Effector CD4-positive, alpha-beta T cell (primary cell): ENCODE measurements around the gene CMBL.
"Not testable (repeated sequence)": the region's sequence is repeated elsewhere in the genome, so short reads cannot be mapped to it uniquely, and the experiment has no call there.

ENCODE experiments used
- DNase-seq: peaks from one replicate; pipeline ENCODE4 v3.0.0-alpha.2; 2020

The CMBL gene

GRCh38 chr5:10333154-10334006 is 25.7 kb upstream of the CMBL start:
- DNase-seq, result no peak

DNA sequence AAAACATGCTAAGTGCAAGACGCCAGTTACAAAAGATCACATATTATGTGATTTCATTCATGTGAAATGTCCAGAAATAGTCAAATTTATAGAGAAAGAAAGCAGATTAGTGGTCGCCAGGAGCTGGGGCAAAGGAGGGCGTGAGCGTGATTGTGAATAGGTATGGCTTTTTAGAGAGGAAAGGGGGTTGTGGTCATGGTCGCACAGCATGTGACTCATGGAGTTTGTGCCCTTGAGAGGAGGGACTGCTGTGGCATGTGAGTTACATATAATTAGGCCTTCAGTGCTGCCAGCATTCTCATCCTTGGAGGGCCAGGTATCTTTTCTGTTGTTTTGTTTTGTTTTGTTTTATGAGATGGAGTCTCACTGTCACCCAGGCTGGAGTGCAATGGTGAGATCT is 24.6 kb upstream of the CMBL start:
- DNase-seq, result no peak

- DNase-seq, result no peak
These were observed 23.7 kb upstream of the CMBL start for GRCh38 chr5:10331341-10331796.

GRCh38 chr5:10330511-10331230 is 23.0 kb upstream of the CMBL start:
- no peak for DNase-seq

- no peak for DNase-seq
These were observed 22.2 kb upstream of the CMBL start for GRCh38 chr5:10329820-10330481.

GRCh38 chr5:10329446-10329819 is 21.7 kb upstream of the CMBL start:
- DNase-seq, result no peak

- DNase-seq, result no peak
These were observed 20.6 kb upstream of the CMBL start for GRCh38 chr5:10328323-10328722.

DNA sequence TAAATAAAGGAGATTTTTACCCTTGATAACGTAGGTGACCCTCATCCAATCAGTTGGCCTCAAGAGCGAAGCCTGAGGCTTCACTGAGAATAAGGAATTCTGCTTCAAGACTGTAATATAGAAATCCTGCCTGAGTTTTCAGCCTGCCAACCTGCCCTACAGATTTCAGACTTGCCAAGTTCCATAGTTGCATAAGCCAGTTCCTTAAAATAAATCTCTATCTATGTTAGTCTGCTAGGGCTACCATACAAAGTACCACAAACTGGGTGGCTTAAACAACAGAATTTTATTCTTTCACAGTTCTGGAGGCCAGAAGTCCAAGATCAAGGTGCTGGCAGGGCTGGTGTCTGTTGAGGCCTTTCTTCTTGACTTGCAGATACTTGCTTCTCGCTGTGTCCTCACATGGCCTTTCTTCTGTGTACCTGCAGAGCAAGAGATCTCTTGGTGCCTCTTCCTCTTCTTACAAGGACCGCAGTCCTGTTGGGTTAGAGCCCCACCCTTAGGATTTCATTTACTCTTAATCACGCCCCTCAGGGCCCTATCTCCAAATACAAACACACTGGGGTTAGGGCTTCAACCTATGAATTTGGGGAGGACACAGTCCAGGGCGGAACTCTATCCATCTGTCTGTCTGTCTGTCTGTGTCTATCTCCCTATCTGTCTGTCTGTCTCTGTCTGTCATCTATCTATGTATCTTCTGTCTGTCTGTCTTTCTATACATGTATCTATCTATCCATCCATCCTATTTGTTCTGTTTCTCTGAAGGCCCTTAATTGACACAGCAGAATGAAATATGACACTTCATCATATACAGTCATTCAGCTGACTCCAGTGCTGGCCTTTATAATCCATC is 17.0 kb upstream of the CMBL start:
- DNase-seq, result no peak

DNA sequence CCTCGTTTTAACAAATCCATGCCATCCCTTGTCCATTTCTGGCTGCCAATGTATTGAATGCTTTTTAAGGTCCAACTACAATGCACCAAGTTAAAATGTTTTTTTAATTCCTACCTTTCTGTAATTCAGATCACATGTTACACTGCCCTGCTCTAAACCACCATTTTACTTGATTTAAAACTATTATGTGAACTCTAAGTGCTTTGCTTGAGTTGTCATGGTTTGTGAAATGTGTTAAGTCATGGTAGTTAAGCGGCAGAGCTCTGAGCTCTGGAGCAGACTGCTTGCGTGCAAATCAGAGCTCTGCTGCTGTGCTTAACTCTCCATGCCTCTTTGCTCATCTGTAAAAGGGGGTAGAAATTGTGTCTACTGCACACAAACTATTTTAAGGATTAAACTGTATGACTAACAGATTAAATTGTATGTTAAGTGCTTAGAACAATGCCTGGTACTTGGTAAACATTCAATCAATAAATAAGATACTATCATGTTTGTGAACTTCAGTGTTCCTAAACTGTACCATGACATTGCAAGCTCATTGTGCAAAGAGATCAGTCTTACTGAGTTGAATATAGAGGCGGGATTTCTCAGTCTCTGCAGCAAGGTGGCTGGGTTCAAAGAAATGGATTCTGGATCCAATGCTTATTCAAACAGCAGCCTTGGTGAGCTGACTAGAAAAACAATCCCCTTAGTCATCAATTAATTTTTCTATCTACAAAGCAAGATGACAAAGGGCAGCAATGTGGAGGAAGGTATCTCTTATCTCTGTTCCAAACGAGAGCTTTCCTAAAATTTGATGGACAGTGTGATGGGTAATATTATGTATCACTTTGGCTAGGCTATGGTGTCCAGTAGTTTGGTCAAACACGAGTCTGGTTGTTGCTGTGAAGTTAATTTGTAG is 16.1 kb upstream of the CMBL start:
- DNase-seq, result no peak

- DNase-seq, result no peak
These were observed 14.2 kb upstream of the CMBL start for GRCh38 chr5:10321882-10322281.

DNA sequence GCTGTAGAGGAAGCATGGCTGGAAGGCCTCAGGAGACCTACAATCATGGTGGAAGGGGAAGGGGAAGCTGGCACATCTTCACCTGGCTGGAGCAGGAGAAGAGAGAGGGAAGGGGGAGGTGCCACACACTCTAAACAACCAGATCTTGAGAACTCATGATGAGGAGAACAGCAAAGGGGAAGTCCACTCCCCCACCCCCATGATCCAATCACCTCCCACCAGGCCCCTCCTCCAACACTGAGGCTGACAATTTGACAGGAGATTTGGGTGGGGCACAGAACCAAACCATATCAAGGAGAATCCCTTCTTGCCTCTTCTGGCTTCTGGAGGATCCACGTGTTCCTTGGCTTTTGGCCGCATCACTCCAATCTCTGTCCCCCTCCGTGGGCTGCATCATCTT is 13.1 kb upstream of the CMBL start:
- no peak for DNase-seq

DNA sequence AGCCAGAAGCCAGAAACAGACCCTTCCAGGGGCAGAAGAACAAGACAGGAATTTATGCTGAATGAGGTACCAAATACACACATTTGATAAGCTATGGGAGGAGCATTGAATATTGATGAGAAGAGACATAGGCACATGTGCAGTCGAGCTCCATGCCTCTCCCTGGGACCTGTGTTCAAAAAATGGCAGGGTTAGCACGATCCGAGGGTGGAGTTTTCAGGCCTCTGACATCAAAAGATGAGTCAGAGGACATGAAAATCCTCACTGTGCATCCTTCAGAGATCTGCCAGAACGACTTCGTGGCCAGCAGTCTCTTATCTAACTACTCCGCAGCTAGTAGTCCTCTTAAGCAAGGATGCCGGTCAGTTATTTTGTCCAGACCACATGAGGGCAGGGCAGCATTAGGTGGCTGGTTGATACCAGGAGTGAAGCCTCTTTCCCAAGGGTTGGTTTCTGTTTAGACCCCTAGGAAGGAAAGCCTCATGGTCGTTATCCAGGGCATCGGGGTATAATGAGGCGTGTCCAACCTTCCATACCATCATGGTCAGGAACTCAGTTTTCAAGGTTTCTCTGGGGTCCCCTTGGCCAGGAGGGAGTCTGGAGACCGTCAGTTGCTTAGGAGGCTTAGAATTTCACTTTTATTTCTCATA is 11.6 kb upstream of the CMBL start:
- DNase-seq, result no peak

DNA sequence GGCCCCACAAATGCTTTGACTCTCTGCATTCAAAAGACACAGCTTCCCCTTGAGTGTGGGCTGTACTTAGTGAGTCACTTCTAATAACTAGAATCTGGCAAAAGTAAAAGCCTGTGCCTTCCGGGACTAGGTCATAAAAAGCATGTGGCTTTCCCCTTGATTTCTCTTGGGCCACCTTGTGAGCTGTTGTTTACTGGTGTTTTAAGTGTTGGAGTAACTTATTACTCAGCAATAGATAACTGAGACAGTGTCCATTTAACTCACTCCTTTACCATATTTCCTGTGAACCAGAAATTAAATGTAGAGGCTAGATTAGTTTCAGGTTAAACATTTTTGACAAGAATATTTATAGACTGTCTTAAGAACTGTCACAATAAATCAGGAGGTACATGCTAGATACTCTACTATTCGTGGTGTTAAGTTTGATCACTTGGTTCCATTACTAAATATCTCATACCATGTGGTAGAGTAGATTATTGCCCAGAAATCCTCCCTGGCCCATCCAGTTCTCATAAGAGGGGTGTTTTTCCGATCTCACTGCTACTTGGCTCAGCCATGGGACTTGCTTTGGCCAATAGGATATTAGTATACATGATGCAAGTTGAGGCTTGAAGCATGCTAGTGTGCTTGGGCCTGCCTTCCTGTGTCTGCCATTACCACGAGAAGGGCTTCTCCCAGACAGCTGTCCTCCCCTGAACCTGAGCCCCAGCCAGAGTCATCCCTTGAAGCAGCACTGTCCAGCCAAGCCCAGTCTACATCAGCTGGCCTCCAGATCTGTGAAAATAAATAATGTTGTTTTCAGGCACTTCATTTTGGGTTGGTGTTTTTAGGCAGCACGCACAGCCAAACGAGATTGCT is 10.4 kb upstream of the CMBL start:
- DNase-seq, result no peak

DNA sequence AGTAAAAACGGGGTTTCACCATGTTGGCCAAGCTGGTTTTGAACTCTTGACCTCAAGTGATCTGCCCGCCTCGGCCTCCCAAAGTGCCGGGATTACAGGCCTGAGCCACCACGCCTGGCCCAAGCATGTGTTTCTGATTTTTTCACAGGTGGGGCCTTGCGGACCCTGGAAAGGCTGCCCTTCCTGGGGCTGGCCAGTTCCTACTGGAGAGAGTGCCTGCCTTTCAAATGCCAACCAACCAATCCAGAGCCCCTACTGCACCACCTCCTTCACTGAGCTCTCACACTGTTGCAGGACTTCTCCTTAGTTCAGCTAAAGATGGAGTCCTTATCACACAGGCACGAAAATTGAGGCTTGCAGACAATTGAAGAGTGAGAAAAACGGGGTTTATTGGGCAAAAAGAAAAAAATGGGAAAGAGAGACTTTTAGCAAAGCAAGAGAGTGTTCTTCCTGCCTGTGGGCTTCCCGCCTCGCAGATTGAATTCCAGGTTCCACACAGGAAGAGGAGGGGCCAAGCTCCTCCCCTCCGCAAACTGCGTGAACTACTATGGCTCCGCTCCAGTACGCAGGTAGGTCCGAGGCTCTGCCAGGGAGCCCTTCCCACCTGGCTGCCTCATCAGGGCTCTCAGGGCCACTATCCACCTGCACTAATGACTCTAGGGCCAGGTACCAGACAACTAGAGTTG is 8.3 kb upstream of the CMBL start:
- DNase-seq, result no peak

GRCh38 chr5:10315201-10315600 is 7.5 kb upstream of the CMBL start:
- DNase-seq, result no peak

DNA sequence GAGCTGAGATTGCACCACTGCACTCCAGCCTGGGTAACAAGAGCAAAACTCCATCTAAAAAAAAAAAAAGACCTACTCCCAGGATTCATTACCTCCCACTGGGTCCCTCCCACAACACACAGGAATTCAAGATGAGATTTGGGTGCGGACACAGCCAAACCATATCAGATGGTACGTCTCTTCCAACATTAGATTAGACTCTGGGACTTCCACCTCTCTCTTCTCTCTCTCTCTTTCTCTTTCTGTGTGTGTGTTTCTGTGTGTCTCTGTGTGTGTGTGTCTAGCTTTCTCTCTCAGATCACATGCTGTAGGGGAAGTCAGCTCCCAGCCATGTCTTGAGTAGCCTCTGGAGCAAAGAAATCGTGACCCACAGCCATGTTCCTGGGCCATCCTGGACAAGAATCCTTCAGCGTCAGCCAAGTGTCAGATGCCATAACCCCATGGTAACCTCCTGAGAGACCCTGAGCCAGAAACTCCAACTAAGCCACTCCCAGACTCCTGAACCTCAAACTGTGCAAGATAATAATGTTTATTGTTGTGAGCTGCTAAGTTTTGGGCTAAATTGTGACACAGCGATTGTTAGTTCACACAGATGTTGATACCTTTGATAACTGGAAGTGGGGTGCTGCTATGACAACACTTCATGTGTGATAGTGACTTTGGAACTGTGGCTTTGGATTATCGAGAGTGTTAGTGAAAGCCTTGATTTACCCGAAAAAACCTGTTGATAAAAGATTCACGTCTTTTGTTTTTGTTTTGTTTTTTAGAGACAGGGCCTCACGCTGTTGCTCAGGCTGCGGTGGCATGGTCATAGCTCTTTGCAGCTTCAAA is 4.1 kb upstream of the CMBL start:
- DNase-seq, result no peak

DNA sequence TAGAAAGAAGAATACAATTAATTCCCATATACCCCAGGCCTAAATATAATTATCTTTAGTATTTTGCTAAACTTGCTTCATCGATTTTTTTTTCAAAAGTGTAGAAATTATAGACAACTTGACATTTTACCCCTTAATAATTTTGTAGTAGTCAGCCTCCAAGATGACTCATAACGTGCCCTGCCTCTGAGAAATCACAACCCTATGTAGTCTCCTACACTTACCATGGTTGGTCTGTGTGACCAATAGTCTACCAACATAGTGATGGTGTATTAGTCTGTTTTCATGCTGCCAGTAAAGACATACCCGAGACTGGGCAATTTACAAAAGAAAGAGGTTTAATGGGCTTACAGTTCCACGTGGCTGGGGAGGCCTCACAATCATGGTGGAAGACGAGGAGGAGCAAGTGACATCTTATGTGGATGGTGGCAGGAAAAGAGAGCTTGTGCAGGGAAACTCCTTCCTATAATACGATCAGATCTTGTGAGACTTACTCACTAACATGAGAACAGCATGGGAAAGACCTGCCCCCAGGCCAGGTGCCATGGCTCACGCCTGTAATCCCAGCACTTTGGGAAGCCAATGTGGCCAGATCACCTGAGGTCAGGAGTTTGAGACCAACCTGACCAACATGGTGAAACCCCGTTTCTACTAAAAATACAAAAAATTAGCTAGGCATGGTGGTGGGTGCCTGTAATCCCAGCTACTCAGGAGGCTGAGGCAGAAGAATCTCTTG is 3.3 kb upstream of the CMBL start:
- not testable (repeated sequence) for DNase-seq
